ENCODE data around the gene CCNK. TPM values are rescaled to one million over a fixed set of nuclear protein-coding genes. Genes with fewer than 3 reads are reported as not detected.

CCNK gene
- total RNA-seq, 4 donors from 2014 or later: 14.5 to 42.6 (median 31.3) TPM

DNA sequence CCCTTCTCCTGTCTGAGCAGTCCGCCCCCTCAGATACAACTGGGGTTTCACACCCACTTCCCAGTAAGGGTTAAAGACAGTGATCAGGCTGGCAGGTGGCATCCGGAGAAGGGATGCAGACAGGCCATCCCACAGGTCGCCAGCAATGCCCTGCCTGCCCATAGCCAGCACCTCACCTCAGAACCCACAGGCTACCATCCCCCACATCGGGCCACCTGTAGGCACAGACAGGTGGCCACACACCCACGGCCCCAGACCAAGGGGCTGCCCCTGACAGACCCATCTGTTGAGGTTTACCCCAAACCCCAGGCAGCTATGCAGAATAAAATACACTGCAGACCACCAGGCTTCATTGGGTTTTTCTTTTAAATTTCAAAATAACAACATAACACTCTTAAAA, 57.5 kb downstream of the CCNK start:
- no peak overlapping the region for H3K4me3 ChIP-seq
- in situ Hi-C loops (cut with MboI; ENCODE audit: low pct_ligation_motif_present in 1 of 4, low pct_unique_long_range_greater_than_20kb in 1 of 4, low sequenced_read_pairs in 3 of 4): loop anchor here in 1 of 4 donors (25.0 kb wide), 1 partner anchor 349 kb away; no protein-coding TSS in a partner anchor
- DNase-seq: no peak
- H3K36me3 ChIP-seq: no peaks in the 10 kb centered on the region
- H3K9me3 ChIP-seq: no peaks in the 10 kb centered on the region
- intact Hi-C loops (cut with DNase I; ENCODE audit: low total_unique reads): no loop called here
- peak overlapping the region; percentile 19 to 85 (median 64) for H3K27ac ChIP-seq
- no peaks in the 10 kb centered on the region for H3K27me3 ChIP-seq
- TF ChIP-seq EP300 (IDR thresholded peaks at IDR 0.05; ENCODE audit: low read depth): no peak
- TF ChIP-seq POLR2A (IDR thresholded peaks at IDR 0.05): no peak
- TF ChIP-seq POLR2AphosphoS5 (IDR thresholded peaks at IDR 0.05): no peak
- WGBS, 2 donors (ENCODE audit: low coverage in 1 of 2): 63% methylated on average over 4 of the region's 5 CpGs; no CpG with 5 or more reads in 1 of the 2 donors
- H3K4me1 ChIP-seq: peaks cover 9 to 43% (median 26%) of the 10 kb centered on the region in 4 donors

DNA sequence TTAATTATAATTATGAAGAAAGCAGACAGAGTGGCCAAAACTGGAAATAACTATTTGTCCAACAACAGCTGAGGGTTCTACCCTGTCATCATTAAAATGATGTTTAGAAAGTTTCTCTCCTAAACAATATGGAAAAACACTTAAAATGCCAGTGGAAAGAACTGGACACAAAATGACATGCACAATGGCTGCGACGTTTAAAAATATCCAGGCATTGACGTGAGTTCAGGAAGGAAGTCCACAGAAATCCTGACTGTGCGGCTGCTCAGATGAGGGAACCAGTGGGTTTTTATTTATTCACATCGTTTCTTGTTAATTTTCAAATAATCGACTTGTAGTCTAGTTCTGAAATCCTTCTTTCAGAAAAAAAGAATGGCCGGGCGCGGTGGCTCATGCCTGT, 58.3 kb downstream of the CCNK start:
- in situ Hi-C loops (cut with MboI; ENCODE audit: low pct_ligation_motif_present in 1 of 4, low pct_unique_long_range_greater_than_20kb in 1 of 4, low sequenced_read_pairs in 3 of 4) (loop anchor here in 1 of 4 donors (25.0 kb wide), 1 partner anchor 348 kb away; no protein-coding TSS in a partner anchor), intact Hi-C loops (cut with DNase I; ENCODE audit: low total_unique reads) (no loop called here)
- TF ChIP-seq POLR2A (IDR thresholded peaks at IDR 0.05): no peak
- peak in 1 of 3 donors; percentile 17 for TF ChIP-seq POLR2AphosphoS5 (IDR thresholded peaks at IDR 0.05)
- H3K4me3 ChIP-seq: no peak overlapping the region
- no peaks in the 10 kb centered on the region for H3K36me3 ChIP-seq
- H3K27ac ChIP-seq: peak overlapping the region in 3 of 4 donors; percentile 29 to 85 (median 32)
- DNase-seq: no peak
- peaks cover 9 to 43% (median 26%) of the 10 kb centered on the region in 4 donors for H3K4me1 ChIP-seq
- H3K9me3 ChIP-seq: no peaks in the 10 kb centered on the region
- no peaks in the 10 kb centered on the region for H3K27me3 ChIP-seq
- WGBS, 2 donors (ENCODE audit: low coverage in 1 of 2): 65 to 71% methylated on average over 9 of the region's 9 CpGs

GRCh38 chr14:99540196-99541032, 59.2 kb downstream of the CCNK start:
- TF ChIP-seq EP300 (IDR thresholded peaks at IDR 0.05; ENCODE audit: low read depth): no peak
- no peak for TF ChIP-seq CTCF (IDR thresholded peaks at IDR 0.05)
- TF ChIP-seq POLR2A (IDR thresholded peaks at IDR 0.05): no peak
- TF ChIP-seq POLR2AphosphoS5 (IDR thresholded peaks at IDR 0.05): no peak
- no peaks in the 10 kb centered on the region for H3K27me3 ChIP-seq
- 75% methylated on average over 13 of the region's 15 CpGs; no CpG with 5 or more reads in 1 of the 2 donors for WGBS, 2 donors (ENCODE audit: low coverage in 1 of 2)

DNA sequence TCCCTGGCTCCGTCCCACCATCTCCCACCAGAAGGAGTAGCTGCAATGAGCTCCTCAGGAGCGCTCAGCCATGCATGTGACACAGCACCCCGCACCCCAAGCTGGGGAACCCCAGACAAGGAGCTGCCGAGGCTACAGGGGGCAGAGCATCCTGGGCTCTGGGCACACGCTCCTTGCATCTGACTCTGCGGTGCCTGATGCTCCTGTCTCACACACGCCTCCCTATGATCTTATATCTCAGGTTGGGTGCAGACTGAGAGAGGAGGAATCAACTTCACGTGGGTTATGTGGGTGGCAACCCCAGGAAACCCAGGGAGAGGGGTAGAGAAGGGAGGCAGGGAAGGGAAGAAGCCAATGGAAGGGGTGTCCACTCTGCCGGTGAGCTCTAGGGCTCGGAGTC, 60.0 kb downstream of the CCNK start:
- Histone ChIP-seq H3K36me3 (no peaks in the 10 kb centered on the region), H3K4me3 (no peak overlapping the region), H3K27ac (peak overlapping the region in 2 of 4 donors; percentile 16 to 30), H3K9me3 (no peaks in the 10 kb centered on the region), H3K4me1 (peaks cover 14 to 39% (median 32%) of the 10 kb centered on the region in 4 donors), H3K27me3 (no peaks in the 10 kb centered on the region)
- DNase-seq: no peak
- TF ChIP-seq CTCF (IDR thresholded peaks at IDR 0.05): no peak
- TF ChIP-seq POLR2A (IDR thresholded peaks at IDR 0.05): no peak
- no peak for TF ChIP-seq POLR2AphosphoS5 (IDR thresholded peaks at IDR 0.05)
- no peak for TF ChIP-seq EP300 (IDR thresholded peaks at IDR 0.05; ENCODE audit: low read depth)
- 71% methylated on average over 10 of the region's 10 CpGs; no CpG with 5 or more reads in 1 of the 2 donors for WGBS, 2 donors (ENCODE audit: low coverage in 1 of 2)
- intact Hi-C loops (cut with DNase I; ENCODE audit: low total_unique reads): no loop called here
- in situ Hi-C loops (cut with MboI; ENCODE audit: low pct_ligation_motif_present in 1 of 4, low pct_unique_long_range_greater_than_20kb in 1 of 4, low sequenced_read_pairs in 3 of 4): loop anchor here in 1 of 4 donors (25.0 kb wide), 1 partner anchor 346 kb away; no protein-coding TSS in a partner anchor

More at GRCh38 chr14:99540196-99541032, 59.2 kb downstream of the CCNK start:
- intact Hi-C loops (cut with DNase I; ENCODE audit: low total_unique reads) (no loop called here), in situ Hi-C loops (cut with MboI; ENCODE audit: low pct_ligation_motif_present in 1 of 4, low pct_unique_long_range_greater_than_20kb in 1 of 4, low sequenced_read_pairs in 3 of 4) (loop anchor here in 1 of 4 donors (25.0 kb wide), 1 partner anchor 347 kb away; no protein-coding TSS in a partner anchor)
- no peaks in the 10 kb centered on the region for H3K36me3 ChIP-seq
- H3K27ac ChIP-seq: peak overlapping the region in 3 of 4 donors; percentile 16 to 85 (median 32)
- DNase-seq: no peak
- H3K4me1 ChIP-seq: peaks cover 9 to 39% (median 29%) of the 10 kb centered on the region in 4 donors
- H3K9me3 ChIP-seq: no peaks in the 10 kb centered on the region
- no peak overlapping the region for H3K4me3 ChIP-seq

Data from transverse colon (tissue), 4 donors.